ENCODE results near the gene UBAP1.

Gene UBAP1

GRCh38 chr9:34157318-34157717 is 21.5 kb upstream of the UBAP1 start:
- Histone ChIP-seq H3K4me2 (ENCODE audit: low read length) (no peak overlapping the region), H3K4me3 (ENCODE audit: low read length) (no peak overlapping the region), H3K9me3 (replicated peaks; ENCODE audit: low read length) (no peaks in the 10 kb centered on the region), H3K9ac (ENCODE audit: low read depth, low read length) (no peak overlapping the region), H3K27me3 (ENCODE audit: control insufficient read depth, insufficient read depth, low read length) (peaks cover 6% of the 10 kb centered on the region), H3K36me3 (ENCODE audit: insufficient read depth, low read length) (no peaks in the 10 kb centered on the region), H3K4me1 (ENCODE audit: control insufficient read depth, insufficient read depth, low read length) (peaks cover 8% of the 10 kb centered on the region)

DNA sequence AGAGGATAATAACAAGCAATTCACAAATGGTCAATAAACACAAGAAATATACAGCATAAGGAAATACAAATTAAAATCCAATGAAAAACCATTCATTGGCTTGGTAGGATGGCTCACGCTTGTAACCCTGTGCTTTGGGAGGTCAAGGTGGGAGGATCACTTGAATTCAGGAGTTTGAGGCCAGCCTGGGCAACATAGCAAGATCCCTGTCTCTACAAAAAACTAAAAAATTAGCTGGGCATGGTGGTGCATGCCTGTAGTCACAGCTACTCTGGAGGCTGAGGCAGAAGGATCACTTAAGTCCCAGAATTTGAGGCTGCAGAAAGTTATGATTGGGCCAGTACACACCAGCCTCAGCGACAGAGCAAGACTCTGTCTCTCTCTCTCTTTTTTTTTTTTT is 20.9 kb upstream of the UBAP1 start:
- no peak overlapping the region for H3K4me2 ChIP-seq (ENCODE audit: low read length)
- H3K4me3 ChIP-seq (ENCODE audit: low read length) = no peak overlapping the region
- no peaks in the 10 kb centered on the region for H3K36me3 ChIP-seq (ENCODE audit: insufficient read depth, low read length)
- H3K9me3 ChIP-seq (replicated peaks; ENCODE audit: low read length) = no peaks in the 10 kb centered on the region
- H3K27me3 ChIP-seq (ENCODE audit: control insufficient read depth, insufficient read depth, low read length) = peaks cover 6% of the 10 kb centered on the region
- peaks cover 8% of the 10 kb centered on the region for H3K4me1 ChIP-seq (ENCODE audit: control insufficient read depth, insufficient read depth, low read length)
- H3K9ac ChIP-seq (ENCODE audit: low read depth, low read length) = no peak overlapping the region

- no peak overlapping the region for H3K4me2 ChIP-seq (ENCODE audit: low read length)
- H3K4me1 ChIP-seq (ENCODE audit: control insufficient read depth, insufficient read depth, low read length) = peaks cover 12% of the 10 kb centered on the region
- peaks cover 5% of the 10 kb centered on the region for H3K27me3 ChIP-seq (ENCODE audit: control insufficient read depth, insufficient read depth, low read length)
- H3K9ac ChIP-seq (ENCODE audit: low read depth, low read length) = no peak overlapping the region
- no peaks in the 10 kb centered on the region for H3K9me3 ChIP-seq (replicated peaks; ENCODE audit: low read length)
- no peak overlapping the region for H3K4me3 ChIP-seq (ENCODE audit: low read length)
- H3K36me3 ChIP-seq (ENCODE audit: insufficient read depth, low read length) = no peaks in the 10 kb centered on the region
Observed at GRCh38 chr9:34158362-34158869, 20.4 kb upstream of the UBAP1 start.

GRCh38 chr9:34163434-34163833 is 15.4 kb upstream of the UBAP1 start:
- no peak overlapping the region for H3K9ac ChIP-seq (ENCODE audit: low read depth, low read length)
- no peaks in the 10 kb centered on the region for H3K36me3 ChIP-seq (ENCODE audit: insufficient read depth, low read length)
- no peaks in the 10 kb centered on the region for H3K9me3 ChIP-seq (replicated peaks; ENCODE audit: low read length)
- no peaks in the 10 kb centered on the region for H3K27me3 ChIP-seq (ENCODE audit: control insufficient read depth, insufficient read depth, low read length)
- peaks cover 16% of the 10 kb centered on the region for H3K4me1 ChIP-seq (ENCODE audit: control insufficient read depth, insufficient read depth, low read length)
- H3K4me2 ChIP-seq (ENCODE audit: low read length) = peak overlapping the region; percentile 12
- no peak overlapping the region for H3K4me3 ChIP-seq (ENCODE audit: low read length)

GRCh38 chr9:34169125-34169524 is 9.7 kb upstream of the UBAP1 start:
- H3K27me3 ChIP-seq (ENCODE audit: control insufficient read depth, insufficient read depth, low read length) = no peaks in the 10 kb centered on the region
- H3K4me1 ChIP-seq (ENCODE audit: control insufficient read depth, insufficient read depth, low read length) = peaks cover under 1% of the 10 kb centered on the region
- H3K4me3 ChIP-seq (ENCODE audit: low read length) = no peak overlapping the region
- no peaks in the 10 kb centered on the region for H3K9me3 ChIP-seq (replicated peaks; ENCODE audit: low read length)
- no peak overlapping the region for H3K4me2 ChIP-seq (ENCODE audit: low read length)
- no peak overlapping the region for H3K9ac ChIP-seq (ENCODE audit: low read depth, low read length)
- H3K36me3 ChIP-seq (ENCODE audit: insufficient read depth, low read length) = no peaks in the 10 kb centered on the region

DNA sequence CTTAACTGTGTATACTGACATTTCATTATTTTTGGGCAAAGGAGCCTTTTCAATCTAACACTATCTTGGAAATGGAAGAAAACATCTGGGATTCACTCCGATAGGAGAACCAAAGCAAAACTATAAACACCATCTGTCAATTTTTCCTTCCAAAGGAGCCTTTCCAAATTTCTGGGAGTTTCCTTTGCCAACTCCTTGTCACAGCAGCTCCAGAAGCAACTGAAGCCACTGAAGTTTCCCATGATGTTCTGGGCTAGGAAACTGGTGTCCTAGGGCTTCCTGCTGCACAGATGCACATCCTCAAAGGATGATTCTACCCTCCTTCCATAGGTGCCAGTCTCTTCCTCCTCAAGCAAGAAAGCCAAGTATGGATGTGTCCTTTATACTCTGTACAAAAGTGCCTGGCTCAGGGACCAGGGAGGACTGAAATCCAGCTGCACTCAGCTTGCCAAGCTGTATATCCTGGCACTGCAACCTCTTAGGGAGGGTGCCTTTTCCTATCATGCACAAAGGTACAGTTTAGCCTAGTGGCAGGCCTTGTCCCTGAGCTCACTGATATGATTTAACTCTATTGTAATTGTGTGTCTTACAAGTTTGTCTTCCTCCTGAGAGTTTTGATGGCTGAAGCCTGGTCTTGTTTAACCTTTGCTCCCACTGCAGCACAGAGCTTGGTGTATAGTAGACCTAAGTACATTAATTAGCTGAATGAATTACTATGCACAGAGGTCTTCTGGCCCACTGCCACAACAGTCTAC is 8.4 kb upstream of the UBAP1 start:
- Histone ChIP-seq H3K4me3 (ENCODE audit: low read length) (no peak overlapping the region), H3K9ac (ENCODE audit: low read depth, low read length) (no peak overlapping the region), H3K27me3 (ENCODE audit: control insufficient read depth, insufficient read depth, low read length) (no peaks in the 10 kb centered on the region), H3K4me2 (ENCODE audit: low read length) (no peak overlapping the region), H3K36me3 (ENCODE audit: insufficient read depth, low read length) (no peaks in the 10 kb centered on the region), H3K4me1 (ENCODE audit: control insufficient read depth, insufficient read depth, low read length) (no peaks in the 10 kb centered on the region), H3K9me3 (replicated peaks; ENCODE audit: low read length) (no peaks in the 10 kb centered on the region)

- H3K36me3 ChIP-seq (ENCODE audit: insufficient read depth, low read length) = no peaks in the 10 kb centered on the region
- H3K4me1 ChIP-seq (ENCODE audit: control insufficient read depth, insufficient read depth, low read length) = no peaks in the 10 kb centered on the region
- H3K27me3 ChIP-seq (ENCODE audit: control insufficient read depth, insufficient read depth, low read length) = no peaks in the 10 kb centered on the region
- no peak overlapping the region for H3K4me2 ChIP-seq (ENCODE audit: low read length)
- H3K9ac ChIP-seq (ENCODE audit: low read depth, low read length) = no peak overlapping the region
- H3K4me3 ChIP-seq (ENCODE audit: low read length) = no peak overlapping the region
- no peaks in the 10 kb centered on the region for H3K9me3 ChIP-seq (replicated peaks; ENCODE audit: low read length)
Observed at GRCh38 chr9:34171753-34172535, 6.9 kb upstream of the UBAP1 start.

- Histone ChIP-seq H3K27me3 (ENCODE audit: control insufficient read depth, insufficient read depth, low read length) (no peaks in the 10 kb centered on the region), H3K4me2 (ENCODE audit: low read length) (no peak overlapping the region), H3K4me1 (ENCODE audit: control insufficient read depth, insufficient read depth, low read length) (peaks cover 9% of the 10 kb centered on the region), H3K4me3 (ENCODE audit: low read length) (no peak overlapping the region), H3K9ac (ENCODE audit: low read depth, low read length) (no peak overlapping the region), H3K9me3 (replicated peaks; ENCODE audit: low read length) (no peaks in the 10 kb centered on the region), H3K36me3 (ENCODE audit: insufficient read depth, low read length) (no peaks in the 10 kb centered on the region)
Observed at GRCh38 chr9:34176089-34176488, 2.8 kb upstream of the UBAP1 start.

DNA sequence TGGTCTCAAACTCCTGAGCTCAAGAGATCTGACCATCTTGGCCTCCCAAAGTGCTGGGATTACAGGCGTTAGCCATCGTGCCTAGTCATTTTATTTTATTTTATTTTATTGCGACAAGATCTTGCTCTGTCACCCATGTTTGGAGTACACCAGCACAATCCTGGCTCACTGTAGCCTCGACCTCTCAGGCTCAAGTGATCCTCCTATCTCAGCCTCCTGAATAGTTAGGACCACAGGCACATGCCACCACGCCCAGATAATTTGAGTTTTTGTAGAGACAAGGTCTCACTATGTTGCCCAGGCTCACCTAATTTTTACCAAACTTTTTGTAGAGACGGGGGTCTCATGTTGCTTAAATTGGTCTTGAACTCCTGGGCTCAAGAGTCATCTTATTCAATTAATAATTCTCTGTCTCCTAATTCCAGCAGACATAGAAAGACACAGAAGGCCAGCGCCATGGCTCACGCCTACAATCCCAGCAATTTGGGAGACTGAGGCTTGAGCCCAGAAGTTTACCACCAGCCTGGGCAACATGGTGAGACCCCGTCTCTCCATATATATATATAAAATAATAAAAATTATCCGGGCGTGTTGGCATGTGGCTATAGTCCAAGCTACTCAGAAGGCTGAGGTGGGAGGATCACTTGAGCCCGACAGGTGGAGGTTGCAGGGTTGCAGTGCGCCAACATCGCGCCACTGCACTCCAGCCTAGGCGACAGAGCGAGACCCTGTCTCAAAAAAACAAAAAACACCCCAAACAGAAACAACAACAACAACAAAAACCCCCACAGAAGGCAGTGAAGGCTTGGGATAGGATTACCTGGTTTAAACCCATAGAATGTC is 1.0 kb upstream of the UBAP1 start:
- Histone ChIP-seq H3K9me3 (replicated peaks; ENCODE audit: low read length) (no peaks in the 10 kb centered on the region), H3K4me2 (ENCODE audit: low read length) (peak overlapping the region; percentile 95), H3K4me3 (ENCODE audit: low read length) (peak overlapping the region; percentile 76), H3K4me1 (ENCODE audit: control insufficient read depth, insufficient read depth, low read length) (peaks cover 9% of the 10 kb centered on the region), H3K36me3 (ENCODE audit: insufficient read depth, low read length) (no peaks in the 10 kb centered on the region), H3K9ac (ENCODE audit: low read depth, low read length) (peak overlapping the region; percentile 92), H3K27me3 (ENCODE audit: control insufficient read depth, insufficient read depth, low read length) (no peaks in the 10 kb centered on the region)

- Histone ChIP-seq H3K27me3 (ENCODE audit: control insufficient read depth, insufficient read depth, low read length) (no peaks in the 10 kb centered on the region), H3K4me2 (ENCODE audit: low read length) (peak overlapping the region; percentile 91), H3K36me3 (ENCODE audit: insufficient read depth, low read length) (peaks cover 5% of the 10 kb centered on the region), H3K4me1 (ENCODE audit: control insufficient read depth, insufficient read depth, low read length) (peaks cover 9% of the 10 kb centered on the region), H3K9ac (ENCODE audit: low read depth, low read length) (peak overlapping the region; percentile 92), H3K4me3 (ENCODE audit: low read length) (peak overlapping the region; percentile 76), H3K9me3 (replicated peaks; ENCODE audit: low read length) (no peaks in the 10 kb centered on the region)
Observed at GRCh38 chr9:34179213-34180136, 632 bp downstream of the UBAP1 start.
